Endothelial cell of umbilical vein (primary cell): ENCODE results near the gene TKT.

Experiments used
- CTCF ChIP-seq, 2 donors: IDR thresholded peaks; 1 replicate in 1 of 2; 2 replicates in 1 of 2; pipeline ENCODE4 v1.5.1; 2011; ENCODE audit warnings: low read length in 2 of 2, mild to moderate bottlenecking in 2 of 2, moderate library complexity in 2 of 2, control low read depth in 1 of 2, inconsistent platforms in 1 of 2, low read depth in 1 of 2; ENCODE audit not compliant: insufficient read depth in 1 of 2; ENCODE audit errors: extremely low read depth in 1 of 2
- EZH2 ChIP-seq: IDR thresholded peaks from 2 replicates; pipeline ENCODE4 v1.6.1; 2012; ENCODE audit warnings: borderline replicate concordance, low read depth, mild to moderate bottlenecking, moderate library complexity, low read length, inconsistent platforms; ENCODE audit not compliant: severe bottlenecking
- JUN ChIP-seq: IDR thresholded peaks from 2 replicates; pipeline ENCODE4 v1.6.1; 2011; ENCODE audit warnings: borderline replicate concordance, low read depth; ENCODE audit not compliant: insufficient read length, insufficient read depth
- POLR2A ChIP-seq: IDR thresholded peaks from 2 replicates; pipeline ENCODE4 v1.6.1; 2012; ENCODE audit warnings: low read depth, mild to moderate bottlenecking, control low read depth, low read length
- POLR2AphosphoS5 ChIP-seq: IDR thresholded peaks from 2 replicates; pipeline ENCODE4 v1.6.1; 2012; ENCODE audit warnings: low read depth, mild to moderate bottlenecking, control low read depth, low read length, moderate library complexity; ENCODE audit not compliant: insufficient read depth

GRCh38 chr3:53180305-53181023 is 75.4 kb downstream of the TKT start:
- TF ChIP-seq CTCF (IDR thresholded peaks at IDR 0.05; ENCODE audit: extremely low read depth in 1 of 2, insufficient read depth in 1 of 2, low read depth in 1 of 2, low read length in 2 of 2) (no peak), EZH2 (no peak), POLR2A (no peak), POLR2AphosphoS5 (no peak), JUN (no peak)
